GM10266 (cell line): Measurements from ENCODE around the gene ACAD8.

ENCODE experiments used
- DNase-seq: peaks from one replicate; pipeline ENCODE4 v3.0.0; 2012; ENCODE audit errors: extremely low spot score
- CTCF ChIP-seq: IDR thresholded peaks from 2 replicates; pipeline ENCODE4 v1.5.1; 2012; ENCODE audit warnings: mild to moderate bottlenecking, low read depth; ENCODE audit not compliant: control insufficient read depth, insufficient read depth; ENCODE audit errors: missing control alignments

Gene ACAD8

GRCh38 chr11:134287561-134287960, 34.2 kb downstream of the ACAD8 start:
- no peak for DNase-seq
- TF ChIP-seq CTCF, result no peak

GRCh38 chr11:134288486-134288885, 35.1 kb downstream of the ACAD8 start:
- no peak for TF ChIP-seq CTCF
- DNase-seq, result no peak

GRCh38 chr11:134289167-134289566, 35.8 kb downstream of the ACAD8 start:
- no peak for DNase-seq

GRCh38 chr11:134289789-134290188, 36.4 kb downstream of the ACAD8 start:
- no peak for TF ChIP-seq CTCF
- no peak for DNase-seq

More at GRCh38 chr11:134289167-134289566, 35.8 kb downstream of the ACAD8 start:
- no peak for TF ChIP-seq CTCF

- DNase-seq, result no peak
- no peak for TF ChIP-seq CTCF
These were observed 37.3 kb downstream of the ACAD8 start for GRCh38 chr11:134290646-134291045.

- no peak for DNase-seq
- no peak for TF ChIP-seq CTCF
These were observed 37.8 kb downstream of the ACAD8 start for GRCh38 chr11:134291196-134291595.

- no peak for DNase-seq
- TF ChIP-seq CTCF, result no peak
These were observed 39.3 kb downstream of the ACAD8 start for GRCh38 chr11:134292661-134293060.
